ENCODE data around the gene SPECC1.
A peak's percentile ranks its signal among the peaks of the same experiment; 100 is the strongest.
"Not testable (repeated sequence)": the region's sequence is repeated elsewhere in the genome, so short reads cannot be mapped to it uniquely, and the experiment has no call there.

The SPECC1 gene

GRCh38 chr17:20133517-20133916, 124.4 kb downstream of the SPECC1 start:
- no peak for DNase-seq

DNA sequence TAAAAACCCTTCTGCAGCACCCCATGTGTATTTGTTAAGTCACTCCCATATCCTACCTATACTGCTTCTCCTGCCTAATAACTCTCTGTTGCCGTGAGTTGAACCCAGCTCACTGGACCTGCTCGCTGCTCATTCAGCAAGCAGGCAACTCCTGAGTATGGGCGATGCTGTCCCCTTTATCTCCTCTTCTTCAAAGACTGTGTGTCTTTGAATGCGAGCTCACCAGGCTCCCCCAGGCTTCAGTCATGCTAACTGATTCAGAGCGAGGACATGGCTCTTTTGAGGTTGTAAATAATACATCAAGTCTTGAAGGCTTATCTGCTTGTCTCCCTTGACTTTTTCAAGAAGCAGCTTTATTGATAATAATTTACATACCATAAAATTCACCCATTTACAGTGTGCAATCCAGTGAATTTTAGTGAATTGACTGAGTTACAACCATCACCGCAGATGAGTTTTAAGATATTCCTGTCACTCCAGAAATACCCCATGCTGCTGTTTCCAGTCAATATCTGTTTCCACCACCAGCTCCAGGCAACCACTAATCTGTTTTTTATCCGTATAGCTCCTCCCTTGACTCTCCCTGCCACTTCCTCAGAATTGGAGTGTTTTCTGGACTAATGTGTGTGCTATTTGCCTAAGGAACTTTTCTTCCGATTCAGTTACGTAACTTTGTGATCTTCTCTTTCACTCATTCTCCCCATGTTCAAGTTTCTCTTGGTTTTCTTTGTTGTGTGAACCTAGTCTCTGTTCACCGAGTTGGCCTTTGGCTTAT, 132.2 kb downstream of the SPECC1 start:
- DNase-seq, result no peak

GRCh38 chr17:20142268-20142667, 133.1 kb downstream of the SPECC1 start:
- DNase-seq, result no peak

GRCh38 chr17:20143740-20144139, 134.6 kb downstream of the SPECC1 start:
- DNase-seq, result no peak

DNA sequence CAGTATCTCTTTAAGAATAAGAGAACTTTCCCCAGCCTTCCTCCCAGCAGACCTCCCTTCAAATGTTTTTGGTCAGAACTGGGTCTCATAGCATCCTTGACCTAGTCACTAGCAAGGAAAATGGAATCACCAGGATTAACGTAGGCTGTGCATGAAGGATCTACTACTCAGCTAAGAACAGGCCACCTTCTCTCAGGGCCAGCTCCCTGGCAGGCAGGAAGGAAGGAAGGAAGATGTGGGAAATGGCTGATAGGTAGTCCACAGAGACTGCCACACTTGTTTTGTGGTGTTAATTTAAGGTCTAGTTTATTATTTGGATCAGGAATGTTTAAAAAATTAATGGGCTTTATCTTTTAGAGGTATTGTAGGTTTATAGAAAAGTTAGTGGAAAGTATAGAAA, 136.4 kb downstream of the SPECC1 start:
- DNase-seq, result no peak

GRCh38 chr17:20149251-20149650, 140.1 kb downstream of the SPECC1 start:
- no peak for DNase-seq

DNA sequence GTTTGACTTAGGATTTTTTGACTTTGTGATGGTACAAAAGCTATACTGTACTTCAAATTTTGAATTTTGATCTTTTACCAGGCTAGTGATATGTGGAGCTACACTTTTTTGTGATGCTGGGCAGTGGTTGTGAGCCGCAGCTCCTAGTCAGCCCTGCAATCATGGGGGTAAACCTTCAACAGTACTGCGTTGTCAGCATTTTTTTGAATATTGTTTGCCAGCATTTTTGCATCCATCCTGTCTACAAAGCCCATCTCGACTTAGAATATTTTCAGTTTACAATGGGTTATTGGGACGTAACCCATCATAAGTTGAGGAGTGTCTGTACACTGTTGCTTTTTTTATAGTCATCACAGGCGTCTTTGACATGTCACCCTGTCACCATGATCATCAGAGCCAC, 142.0 kb downstream of the SPECC1 start:
- DNase-seq, result no peak

DNA sequence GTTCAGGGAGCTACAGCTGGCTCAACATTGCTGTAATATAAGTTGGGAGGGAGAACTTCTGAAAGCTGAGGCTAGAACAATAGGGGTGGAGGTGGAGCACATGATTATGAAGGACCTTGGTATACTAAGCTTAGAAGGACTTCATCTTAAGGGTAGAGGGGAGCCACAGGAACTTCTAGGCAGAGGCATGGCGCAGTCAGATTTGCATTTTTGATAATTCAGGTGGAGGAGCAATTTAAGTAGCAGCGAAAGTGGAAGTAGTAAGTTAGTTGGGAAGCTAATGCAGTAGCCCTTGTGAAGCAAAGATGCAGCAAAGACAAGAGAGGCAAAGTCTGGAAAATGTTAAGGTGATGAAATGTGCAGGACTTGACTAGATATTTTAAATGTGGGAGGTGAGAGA, 144.1 kb downstream of the SPECC1 start:
- DNase-seq, result no peak

DNA sequence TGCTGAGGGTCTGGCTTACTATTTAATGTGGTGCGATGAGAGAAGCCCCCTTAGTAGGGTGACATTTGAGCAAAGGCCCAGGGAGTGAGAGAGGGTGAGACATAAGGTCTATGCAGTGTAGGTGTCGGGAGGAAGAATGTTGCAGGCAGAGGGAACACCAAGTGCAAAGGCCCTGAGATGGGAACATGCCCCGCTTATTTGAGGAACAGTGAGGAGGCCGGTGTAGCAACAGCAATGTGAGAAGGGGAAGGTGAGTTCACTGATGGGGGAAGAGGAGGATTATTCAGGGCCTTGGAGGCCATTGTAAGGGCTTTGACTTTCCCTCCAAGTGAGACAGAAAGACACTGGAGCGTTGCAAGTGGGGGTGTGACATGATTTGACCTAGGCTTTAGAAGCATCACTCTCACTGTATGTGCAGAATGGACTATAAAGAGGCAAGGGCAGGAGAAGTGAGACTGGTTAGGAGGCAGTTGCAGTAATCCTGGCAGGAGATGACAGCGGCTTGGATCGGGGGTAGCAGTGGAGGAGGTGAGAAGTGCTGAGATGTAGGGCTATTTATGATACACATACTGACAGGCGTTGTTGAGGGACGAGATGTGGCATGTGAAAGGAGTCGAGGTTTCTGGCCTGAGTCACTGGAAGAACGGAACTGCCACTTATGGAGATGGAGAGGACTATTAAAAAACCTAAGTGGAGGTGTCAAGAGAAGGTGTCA, 145.3 kb downstream of the SPECC1 start:
- no peak for DNase-seq

GRCh38 chr17:20155258-20156195, 146.4 kb downstream of the SPECC1 start:
- peak; percentile 23 for DNase-seq

DNA sequence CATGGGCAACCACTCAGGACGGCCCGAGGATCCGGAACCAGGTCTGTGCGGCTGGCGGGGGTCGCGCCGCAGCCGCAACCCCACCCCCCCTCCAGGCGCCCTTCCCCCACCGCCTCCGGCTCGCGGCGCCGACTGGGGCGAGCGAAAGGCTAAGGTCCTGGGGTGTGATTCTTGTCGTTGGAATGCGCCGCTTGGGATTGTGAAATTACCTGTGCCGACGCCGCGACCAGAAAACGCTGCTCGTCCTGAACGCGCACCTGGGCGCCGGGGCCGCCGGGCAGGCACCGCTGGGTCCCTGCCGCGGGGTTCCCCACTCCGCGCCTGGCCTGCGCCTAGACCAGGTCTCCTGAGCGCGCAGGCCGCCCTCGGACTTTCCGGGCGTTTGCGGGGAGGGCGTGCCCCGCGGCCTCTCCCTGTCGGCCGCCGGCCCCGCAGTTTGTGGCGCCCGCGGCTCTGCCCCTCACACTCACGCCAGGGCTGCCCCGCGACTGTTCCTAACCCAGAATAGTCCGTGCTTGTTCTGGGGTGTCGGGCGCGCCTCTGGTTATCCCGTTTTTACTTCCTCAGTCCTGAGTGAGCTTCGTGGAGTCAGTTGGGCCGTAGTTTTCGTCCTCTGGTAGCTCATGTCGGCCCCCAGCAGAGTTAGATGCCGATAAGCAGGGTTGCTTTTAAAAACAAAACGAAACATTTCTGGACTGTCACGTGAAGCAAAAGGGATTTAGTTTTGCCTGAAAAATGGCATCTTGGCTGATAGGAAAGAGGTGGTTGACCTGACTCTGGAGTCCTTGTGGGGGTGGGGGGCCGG, 147.2 kb downstream of the SPECC1 start:
- no peak for DNase-seq

GRCh38 chr17:20157001-20157310, 147.8 kb downstream of the SPECC1 start:
- DNase-seq, result no peak

GRCh38 chr17:20158580-20158979, 149.4 kb downstream of the SPECC1 start:
- no peak for DNase-seq

DNA sequence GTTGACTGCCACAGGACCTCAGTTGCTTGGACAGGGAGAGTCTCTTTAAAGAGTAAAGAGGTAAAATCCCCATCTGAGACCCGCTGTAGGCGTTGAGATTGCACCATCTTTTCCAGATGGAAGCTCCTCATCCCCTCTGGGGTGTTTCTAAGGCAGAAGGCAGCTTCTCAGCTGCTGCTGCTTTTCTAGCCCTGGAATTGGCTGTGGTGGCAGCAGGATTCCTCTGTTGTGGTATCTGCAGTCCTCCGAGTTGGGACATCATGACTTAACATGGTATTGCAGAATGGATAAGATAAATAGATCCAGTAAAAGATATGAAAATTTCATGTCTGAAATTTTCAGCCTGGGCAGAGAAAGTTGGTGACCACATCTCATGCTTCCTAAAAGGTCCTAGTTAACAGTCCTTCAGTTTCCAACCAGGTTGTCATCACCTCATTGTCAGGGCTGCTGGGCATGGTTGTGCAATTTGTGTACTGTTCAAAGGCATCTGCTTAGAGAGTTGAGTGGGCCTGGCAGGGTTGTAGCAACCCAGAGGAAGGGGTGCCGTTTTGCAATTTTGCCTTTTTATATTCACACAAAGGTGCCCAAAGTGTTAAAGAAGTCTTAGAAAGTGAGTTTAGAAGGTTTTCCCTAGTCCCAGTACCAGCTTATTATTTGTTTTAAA, 150.4 kb downstream of the SPECC1 start:
- DNase-seq, result no peak

GRCh38 chr17:20165516-20165915, 156.4 kb downstream of the SPECC1 start:
- DNase-seq, result not testable (repeated sequence)

DNA sequence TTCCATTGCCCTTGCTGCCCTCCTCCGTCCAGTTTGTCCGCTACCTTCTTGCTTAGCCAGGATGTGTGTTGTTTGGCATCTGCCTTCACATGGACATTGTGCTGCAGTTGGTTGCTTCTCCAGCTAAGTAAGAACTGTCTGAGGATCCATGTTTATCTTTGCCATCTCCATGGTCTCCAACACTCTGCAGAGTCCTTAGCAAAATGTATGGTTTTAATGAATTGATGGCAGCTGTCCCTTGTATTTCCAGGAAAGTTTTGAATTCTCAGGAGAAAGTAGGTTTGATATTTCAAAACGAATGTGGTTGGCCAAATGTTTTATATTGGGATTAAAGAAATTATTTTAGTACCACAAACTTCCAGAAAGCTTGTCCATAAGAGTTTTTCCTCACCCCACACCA, 160.9 kb downstream of the SPECC1 start:
- no peak for DNase-seq

- no peak for DNase-seq
Measured at GRCh38 chr17:20171741-20172365, 162.7 kb downstream of the SPECC1 start.

GRCh38 chr17:20172376-20172775, 163.2 kb downstream of the SPECC1 start:
- DNase-seq, result no peak

- no peak for DNase-seq
Measured at GRCh38 chr17:20173091-20173490, 163.9 kb downstream of the SPECC1 start.

DNA sequence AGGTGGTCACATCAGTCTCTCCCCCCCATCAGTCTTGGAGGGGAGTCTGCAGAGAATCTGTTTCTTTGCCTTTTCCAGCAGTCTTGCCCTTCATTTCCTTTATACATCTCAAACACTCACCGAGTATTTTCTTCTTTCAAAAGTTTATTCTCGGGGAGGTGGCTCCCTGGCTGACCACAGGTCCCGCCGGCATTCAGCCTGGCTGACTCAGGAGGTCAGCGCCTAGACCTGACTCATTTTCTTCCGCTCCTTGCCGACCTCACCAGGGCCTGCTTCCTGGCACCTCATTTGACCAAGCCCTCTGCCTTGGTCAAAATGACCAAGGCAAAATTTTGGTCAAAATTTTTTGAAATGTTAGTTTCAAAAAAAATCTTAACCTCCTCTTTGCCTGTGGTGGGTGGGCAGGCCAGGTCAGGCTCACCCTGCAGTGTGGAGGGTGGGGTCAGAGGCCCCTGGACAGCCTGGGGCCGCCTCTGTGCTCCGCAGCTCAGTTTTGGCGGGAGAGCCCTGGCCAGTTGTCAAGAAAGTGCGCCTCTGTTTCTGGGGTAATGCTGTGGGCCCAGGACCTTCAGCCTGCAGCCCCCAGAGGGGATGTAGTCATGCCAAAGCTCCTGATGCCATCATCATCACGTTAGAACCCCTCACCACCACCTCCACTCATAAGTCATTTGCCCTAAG, 165.6 kb downstream of the SPECC1 start:
- no peak for DNase-seq

GRCh38 chr17:20179041-20179440, 169.9 kb downstream of the SPECC1 start:
- no peak for DNase-seq

Data from KG1 (cell line).